GM18526 (cell line): Measurements from ENCODE around the gene TFCP2L1.

Experiments
- POLR2A ChIP-seq: IDR thresholded peaks from 3 replicates; pipeline ENCODE4 v1.6.1; 2011; ENCODE audit not compliant: insufficient read length; ENCODE audit errors: extremely low read depth

Gene TFCP2L1

DNA sequence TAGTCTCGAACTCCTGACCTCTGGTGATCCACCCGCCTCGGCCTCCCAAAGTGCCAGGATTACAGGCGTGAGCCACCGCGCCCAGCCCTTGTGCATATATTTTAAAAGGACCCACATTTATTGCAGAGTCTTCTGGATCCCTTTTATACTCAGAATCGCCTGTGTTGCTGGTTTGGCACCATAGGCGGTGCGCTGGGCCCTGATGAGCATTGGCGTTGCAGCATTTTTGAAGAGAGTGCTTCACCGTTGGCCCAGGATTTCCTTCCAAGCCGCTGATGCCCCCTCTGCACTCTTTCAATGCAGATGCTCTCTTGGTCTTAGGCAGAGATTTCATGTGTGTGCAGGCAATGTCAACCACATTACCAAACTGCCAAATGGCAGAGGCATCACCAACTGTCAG, 13.5 kb upstream of the TFCP2L1 start:
- no peak for TF ChIP-seq POLR2A

DNA sequence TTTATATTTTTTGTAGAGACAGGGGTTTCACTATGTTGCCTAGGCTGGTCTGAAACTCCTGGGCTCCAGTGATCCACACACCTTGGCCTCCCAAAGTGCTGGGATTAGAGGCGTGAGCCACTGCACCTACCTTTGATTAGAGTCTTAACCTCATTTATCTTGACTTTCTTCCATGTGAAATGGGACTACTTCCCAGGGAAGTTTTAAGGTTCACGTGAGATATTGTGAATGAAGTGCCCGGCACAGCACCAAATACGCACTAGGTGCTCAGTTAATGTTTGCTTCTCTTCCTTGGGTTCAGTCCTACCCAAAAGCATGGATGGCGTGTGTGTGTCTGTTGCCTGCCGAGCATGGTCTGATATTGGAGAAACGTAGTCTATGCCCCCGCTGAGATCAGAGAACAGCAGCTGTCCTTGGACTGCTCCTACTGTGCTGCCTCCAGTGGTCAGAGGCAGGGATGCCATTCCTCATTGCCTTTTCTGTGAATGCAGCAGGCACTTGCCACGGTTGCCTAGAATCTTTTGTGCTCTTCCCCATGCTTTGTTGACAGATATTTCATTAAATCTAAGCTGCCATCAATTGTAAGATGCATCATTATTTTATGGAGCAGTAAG, 12.3 kb upstream of the TFCP2L1 start:
- no peak for TF ChIP-seq POLR2A

DNA sequence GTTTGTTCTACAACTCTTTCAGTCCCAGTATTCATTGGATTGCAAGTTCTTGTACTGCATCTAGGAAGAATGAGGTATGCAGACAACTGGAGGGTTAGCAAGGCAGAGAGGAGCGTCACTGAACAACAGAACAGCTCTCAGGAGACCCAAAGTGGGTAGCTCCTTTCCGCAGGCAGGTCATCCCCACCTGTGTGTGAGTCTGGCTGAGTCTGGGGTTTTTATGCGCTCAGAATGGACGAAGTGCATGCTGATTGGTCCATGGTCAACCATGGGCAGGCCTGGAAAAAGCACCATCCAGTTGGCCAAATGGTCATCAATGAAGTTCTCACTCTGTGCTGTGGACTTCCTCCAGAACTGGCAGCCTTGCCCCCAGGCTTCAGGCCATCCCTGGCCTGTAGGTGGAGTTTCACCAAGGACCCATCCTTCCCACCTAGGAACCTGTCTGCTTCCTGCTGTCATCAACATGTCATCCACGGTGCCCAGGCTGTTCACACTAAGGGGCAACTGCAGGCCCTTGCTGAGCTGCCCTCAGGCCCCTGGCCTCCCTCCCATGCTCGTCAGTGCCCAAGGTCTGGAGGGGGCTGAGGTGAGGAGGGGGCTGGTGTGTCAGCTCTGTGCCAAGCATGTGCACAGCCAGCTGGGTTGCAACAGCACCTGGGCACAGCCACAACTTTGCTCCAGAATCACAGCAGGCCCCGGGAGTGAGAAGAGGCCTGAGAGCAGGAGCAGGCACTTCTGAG, 11.1 kb upstream of the TFCP2L1 start:
- no peak for TF ChIP-seq POLR2A

DNA sequence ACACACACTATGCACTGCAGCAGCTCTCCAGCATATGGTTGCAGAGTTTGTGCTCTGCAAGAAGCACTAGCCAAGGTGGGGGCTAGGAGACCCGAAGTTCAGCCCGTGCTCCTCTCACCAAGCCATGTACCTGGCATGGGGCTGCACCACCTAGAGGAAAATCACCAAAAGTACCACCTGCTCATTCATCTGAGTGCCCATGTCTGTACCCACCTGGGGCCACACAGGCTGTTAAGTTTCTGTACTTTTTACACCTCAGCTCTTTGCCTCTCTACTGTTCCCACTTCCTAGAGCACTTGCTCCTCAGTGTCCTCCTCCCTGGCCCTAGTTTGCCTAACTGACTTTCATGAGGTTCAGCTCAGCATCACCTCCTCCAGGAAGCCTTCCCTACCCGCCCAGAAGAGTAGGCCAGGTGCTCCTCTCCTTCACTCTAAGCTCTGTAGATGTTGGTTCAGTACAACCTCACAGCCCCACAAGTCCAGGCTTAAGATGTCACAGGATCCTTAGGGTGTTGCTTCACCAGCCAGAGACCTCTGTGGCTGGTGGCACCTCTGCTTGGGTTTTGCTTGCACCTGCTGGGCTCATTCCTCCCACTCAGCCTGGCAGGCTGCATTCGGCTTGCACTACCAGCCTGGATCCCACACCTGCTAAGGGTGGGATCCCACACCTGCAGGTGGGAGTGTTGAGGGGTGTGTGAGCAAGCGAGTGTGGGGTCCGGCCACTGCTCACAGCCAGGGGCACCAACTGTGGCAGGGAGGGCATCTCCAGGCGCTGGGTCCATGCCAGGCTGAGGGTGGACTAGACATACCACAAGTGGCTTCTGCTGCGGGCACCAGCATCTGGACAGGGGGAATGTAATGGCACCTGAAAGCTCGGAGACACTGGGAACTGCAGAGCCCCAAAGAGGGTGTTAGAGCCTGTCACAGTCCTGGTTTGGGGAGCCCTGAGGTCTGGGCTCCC, 10.2 kb upstream of the TFCP2L1 start:
- no peak for TF ChIP-seq POLR2A

DNA sequence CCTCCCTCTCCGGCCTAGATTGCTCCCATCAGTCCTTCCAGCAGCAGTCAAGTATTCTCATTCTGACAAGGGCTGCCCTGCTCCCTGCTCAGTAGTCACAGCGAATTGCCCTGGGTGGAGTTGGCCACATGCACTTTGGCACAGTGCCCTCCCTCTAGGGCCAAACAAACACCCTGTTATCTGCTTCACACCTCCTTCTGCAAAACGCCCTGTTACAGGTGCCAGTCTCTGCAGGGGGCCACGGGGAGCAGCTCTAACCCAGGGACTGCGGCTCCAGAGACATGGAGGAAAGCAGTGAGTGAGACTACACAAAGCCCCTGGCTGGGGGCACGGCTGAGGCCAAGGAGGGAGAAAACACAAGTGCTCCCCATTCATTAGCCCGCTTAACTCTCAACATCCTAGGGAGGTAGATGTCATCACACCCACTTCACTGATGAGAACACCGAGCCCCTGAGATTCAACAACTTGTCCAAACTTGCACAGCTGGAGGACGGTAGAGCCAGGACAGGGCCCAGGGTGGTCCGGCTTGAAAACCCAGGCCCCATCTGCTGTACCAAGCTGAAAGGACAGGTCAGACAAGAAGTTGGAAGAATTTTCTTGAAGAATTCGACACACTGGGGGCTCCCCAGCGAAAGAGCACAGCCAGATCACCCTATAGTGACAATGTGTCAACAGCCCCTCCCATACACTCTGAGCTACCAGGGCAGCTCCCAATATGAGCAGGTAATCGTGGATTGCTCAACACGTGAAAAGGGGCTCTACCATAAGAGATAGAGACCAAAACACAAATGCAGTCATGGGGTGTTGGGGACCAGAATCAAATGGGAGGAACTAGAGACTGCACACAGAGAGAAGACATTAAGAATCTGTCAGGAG, 8.7 kb upstream of the TFCP2L1 start:
- no peak for TF ChIP-seq POLR2A

DNA sequence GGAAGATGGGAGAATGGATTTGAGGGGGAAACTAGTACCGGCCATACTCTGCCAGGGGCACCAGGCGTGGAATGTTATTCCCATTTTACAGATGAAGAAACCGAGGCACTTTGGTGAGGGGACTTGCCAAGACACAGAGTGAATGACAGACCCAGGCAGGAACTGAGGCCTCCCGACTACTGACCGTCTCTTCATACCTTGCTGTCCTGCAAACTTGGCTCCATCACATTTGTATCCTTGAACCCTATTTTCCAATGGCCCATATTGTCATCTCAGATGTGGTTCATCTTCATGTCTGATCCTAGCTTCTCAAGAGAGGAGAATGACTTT, 6.2 kb upstream of the TFCP2L1 start:
- no peak for TF ChIP-seq POLR2A

DNA sequence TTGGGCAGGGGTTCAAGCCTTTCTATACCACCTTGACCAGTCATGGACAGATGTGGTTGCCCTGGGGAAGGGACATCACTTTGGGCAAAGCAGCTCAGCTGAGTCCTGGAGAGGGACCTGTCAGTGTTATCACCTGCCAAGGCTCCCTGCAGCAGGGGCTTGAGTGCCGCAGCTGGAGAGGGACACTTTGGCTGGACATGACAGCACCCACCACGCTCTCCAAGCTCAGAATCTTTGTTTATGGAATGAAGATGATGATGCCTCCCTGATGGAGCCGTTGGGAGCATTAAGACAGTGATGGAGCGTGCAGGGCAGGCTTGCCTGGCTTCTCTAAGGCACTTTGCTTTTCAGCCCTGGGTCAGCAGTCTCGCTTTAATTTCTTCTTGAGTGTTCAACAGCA, 4.3 kb upstream of the TFCP2L1 start:
- no peak for TF ChIP-seq POLR2A

DNA sequence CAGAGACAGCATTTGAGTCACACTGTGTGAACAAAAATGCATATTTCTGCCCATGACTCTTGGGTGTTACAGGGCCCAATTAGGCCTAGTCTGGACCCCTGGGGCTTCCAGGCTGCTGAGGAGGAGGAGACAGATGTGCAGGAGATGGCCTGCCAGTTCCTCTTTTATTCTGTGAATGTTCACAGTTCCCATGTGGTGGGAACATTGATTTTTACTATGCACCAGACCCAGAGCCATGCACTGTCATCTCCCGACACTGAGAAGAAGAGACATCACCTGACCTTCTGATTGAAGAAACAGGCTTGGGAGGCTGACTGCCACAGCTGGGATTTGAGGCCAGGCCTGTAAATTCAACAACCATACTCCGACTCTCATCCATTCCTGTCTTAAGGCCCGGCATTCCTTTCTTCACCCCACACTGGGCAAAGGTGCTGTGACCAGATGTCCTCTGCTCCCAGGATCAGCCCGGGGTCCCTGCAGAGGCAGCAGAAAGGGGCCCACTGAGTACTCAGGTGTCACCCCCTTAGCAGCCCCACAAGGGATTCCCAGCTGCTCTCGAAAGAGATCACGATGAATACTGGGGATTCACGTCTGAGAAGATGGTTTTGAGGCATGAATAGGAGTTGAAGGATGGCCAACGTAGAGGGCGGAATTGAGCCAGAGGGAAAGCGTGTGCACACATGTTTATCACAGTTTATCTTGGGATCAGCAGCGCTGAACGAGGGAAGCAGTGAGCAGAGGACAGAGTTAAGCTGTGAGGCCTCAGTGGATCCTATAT, 3.6 kb upstream of the TFCP2L1 start:
- no peak for TF ChIP-seq POLR2A

DNA sequence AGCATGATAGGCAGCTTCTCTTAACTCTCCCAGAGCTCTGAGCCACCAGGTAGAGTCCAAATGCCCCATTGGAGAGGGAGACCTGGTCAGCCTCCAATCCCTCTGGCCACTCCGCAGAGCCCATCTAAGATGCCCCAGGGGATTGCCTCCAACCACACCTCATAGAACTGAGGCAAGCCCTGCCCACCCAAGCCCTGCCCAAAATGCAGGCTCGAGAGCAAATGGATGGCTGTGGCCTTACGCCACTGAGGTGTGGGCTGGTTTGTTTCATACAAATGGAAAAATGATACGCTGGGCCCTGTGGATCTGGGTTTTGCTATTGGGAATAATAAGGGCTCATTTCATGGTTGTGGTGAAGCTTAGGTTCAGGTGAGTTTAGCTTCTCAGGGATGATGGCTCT, 3.0 kb upstream of the TFCP2L1 start:
- TF ChIP-seq POLR2A, result no peak

DNA sequence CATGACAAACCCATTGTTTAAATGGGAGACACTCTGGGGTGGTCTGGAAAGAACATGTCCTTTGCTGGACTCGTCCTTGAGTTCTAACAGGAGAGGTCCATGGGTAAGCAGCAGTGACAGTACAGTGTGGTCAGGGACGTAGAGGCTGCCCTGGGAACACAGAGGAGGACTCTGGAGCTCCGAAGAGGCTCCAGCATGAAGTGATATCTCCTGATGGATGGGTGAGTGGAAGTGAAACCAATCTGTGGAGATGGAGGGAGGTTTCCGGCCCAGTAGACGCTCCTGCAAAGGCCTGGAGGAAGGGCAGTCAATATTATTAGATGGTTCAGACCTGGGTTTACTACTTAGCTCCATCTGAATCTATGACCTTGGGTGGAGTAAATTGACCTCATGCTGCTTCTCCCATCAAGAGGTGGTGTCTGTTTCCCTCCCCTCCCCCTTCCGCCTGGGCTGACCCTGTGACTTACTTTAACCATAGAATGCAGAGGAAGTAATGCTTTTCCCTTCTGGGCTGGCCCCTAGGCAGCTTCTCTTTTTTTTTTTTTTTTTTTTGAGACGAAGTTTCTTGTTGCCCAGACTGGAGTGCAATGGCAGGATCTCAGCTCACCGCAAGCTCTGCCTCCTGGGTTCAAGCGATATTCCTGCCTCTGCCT, 2.3 kb upstream of the TFCP2L1 start:
- TF ChIP-seq POLR2A, result no peak

DNA sequence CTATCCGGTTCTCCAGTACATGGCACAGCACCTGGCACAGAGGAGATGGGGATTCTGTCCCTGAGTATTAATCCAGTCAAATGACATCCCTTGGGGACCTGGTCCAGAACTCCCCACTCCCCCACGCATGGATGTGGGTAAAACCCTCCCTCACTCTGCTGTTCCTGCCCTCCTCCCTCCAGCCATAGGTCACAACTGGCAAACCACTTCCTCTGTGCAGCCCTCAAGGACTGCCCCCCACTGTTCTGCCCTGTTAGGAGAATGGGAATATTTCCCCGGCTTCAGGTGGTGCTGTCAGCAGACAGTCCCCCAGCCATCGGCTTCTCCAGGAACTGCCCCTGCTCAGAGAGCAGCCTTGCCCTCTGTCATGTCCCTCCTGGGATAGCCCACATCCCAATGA, 1.5 kb upstream of the TFCP2L1 start:
- no peak for TF ChIP-seq POLR2A

DNA sequence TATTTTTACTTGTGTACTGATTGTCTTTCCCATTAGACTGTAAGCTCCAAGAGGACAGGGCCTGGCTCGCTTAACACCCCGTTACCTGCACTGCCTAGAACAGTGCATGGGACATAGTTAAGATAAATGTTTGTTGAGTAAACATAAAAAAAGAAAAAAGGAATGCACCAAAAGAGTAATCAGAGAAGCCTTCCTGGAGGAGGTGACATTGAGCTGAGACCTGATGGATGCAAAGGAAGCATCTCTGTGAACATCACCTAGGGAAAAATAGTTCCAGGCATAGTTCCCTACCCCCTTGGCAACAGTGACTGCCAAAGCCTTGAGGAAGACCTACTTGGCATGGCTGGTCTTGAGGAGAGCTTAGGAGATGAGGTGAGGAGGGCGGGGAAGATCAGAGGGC, 924 bp upstream of the TFCP2L1 start:
- no peak for TF ChIP-seq POLR2A

DNA sequence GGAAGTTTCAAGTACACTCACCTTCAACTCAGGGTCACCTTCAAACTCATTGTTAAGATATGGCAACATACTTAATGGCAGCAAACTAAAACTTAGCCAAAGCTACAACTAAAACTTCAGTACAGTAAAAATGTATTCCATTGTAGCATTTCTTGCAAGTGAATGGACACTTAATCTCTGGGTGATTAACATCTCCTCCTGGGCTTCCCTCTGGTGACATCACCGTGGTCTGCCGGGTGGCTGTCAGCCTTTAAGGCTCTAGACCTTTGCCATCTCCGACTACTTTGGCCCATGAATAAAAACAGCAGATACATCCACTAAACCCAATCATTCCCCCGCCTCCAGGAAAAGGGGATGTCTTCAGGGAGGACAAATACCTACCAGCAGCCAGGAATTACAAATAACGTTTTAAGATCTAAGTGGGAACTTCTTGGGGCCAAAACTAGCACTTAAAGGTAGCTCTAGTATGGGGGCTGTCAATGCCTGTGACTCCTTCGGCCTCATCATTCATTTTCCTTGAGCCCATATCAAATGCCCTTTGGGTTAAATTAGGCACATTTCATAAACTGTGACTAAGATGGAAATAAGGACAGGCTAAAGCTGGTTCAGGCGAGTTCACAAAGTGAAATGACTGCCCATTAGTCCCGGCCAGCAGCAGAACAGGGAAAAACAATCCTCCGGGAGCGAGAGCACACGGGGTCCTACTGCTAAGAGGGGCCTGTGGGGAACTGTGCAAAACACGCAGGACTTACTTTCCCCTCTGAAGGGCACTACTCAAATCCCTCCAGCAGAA, 1.1 kb downstream of the TFCP2L1 start:
- TF ChIP-seq POLR2A, result no peak
